HL-60 (cell line): ENCODE measurements around the gene PRKCE.

Experiments used
- DNase-seq, 2 experiments: peaks; one replicate each; pipeline ENCODE4 v3.0.0-alpha.2; 2010 to 2020; ENCODE audit warnings: low read depth in 1 of 2, low spot score in 1 of 2
- H3K27ac ChIP-seq: fragments of 250-450 bp; sonication (Bioruptor Pico); replicated peaks from 2 replicates; pipeline ENCODE4 v1.5.1; 2020; ENCODE audit warnings: mild to moderate bottlenecking, moderate library complexity
- H3K27me3 ChIP-seq: fragments of 250-450 bp; sonication (Bioruptor Pico); 2 replicates; pipeline ENCODE4 v1.5.1; 2021; ENCODE audit warnings: mild to moderate bottlenecking, moderate library complexity; ENCODE audit not compliant: insufficient read depth, poor library complexity, severe bottlenecking
- H3K4me3 ChIP-seq: replicated peaks from 2 replicates; pipeline ENCODE4 v1.5.1; 2011; ENCODE audit warnings: mild to moderate bottlenecking, control low read depth, low read length; ENCODE audit not compliant: insufficient read depth
- GABPA ChIP-seq: IDR thresholded peaks from 2 replicates; pipeline ENCODE4 v1.6.1; 2012; ENCODE audit warnings: low read depth
- POLR2AphosphoS5 ChIP-seq: IDR thresholded peaks from 2 replicates; pipeline ENCODE4 v1.6.1; 2012; ENCODE audit warnings: low read depth
- SPI1 ChIP-seq: IDR thresholded peaks from 2 replicates; pipeline ENCODE4 v1.6.1; 2012; ENCODE audit warnings: low read depth, mild to moderate bottlenecking, borderline replicate concordance
- TF ChIP-seq, protein P1 (sequence below): IDR thresholded peaks from 2 replicates; pipeline ENCODE4 v1.6.1; 2012; ENCODE audit warnings: low read depth; ENCODE audit not compliant: insufficient replicate concordance
- TF ChIP-seq, protein P2 (sequence below): IDR thresholded peaks from one replicate; pipeline ENCODE4 v1.5.1; 2011; ENCODE audit warnings: low read length, control low read depth, inconsistent platforms; ENCODE audit not compliant: insufficient read depth

Gene PRKCE

DNA sequence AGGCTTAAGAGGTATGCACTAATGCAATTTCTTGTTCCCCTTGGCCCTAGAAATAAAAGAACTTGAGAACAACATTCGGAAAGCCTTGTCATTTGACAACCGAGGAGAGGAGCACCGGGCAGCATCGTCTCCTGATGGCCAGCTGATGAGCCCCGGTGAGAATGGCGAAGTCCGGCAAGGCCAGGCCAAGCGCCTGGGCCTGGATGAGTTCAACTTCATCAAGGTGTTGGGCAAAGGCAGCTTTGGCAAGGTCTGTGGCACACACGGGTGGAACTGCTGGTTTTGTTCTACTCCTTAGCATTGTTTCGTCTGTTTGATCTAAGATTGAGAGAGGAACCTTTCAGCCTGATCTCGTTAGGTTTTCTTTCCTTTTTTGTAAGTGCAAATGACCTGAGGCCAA, 355.9 kb downstream of the PRKCE start:
- Histone ChIP-seq H3K4me3 (no peak overlapping the region), H3K27ac (no peak overlapping the region), H3K27me3 (no peaks in the 10 kb centered on the region)
- TF ChIP-seq SPI1 (no peak), GABPA (no peak), POLR2AphosphoS5 (no peak)
- TF ChIP-seq, protein P1, sequence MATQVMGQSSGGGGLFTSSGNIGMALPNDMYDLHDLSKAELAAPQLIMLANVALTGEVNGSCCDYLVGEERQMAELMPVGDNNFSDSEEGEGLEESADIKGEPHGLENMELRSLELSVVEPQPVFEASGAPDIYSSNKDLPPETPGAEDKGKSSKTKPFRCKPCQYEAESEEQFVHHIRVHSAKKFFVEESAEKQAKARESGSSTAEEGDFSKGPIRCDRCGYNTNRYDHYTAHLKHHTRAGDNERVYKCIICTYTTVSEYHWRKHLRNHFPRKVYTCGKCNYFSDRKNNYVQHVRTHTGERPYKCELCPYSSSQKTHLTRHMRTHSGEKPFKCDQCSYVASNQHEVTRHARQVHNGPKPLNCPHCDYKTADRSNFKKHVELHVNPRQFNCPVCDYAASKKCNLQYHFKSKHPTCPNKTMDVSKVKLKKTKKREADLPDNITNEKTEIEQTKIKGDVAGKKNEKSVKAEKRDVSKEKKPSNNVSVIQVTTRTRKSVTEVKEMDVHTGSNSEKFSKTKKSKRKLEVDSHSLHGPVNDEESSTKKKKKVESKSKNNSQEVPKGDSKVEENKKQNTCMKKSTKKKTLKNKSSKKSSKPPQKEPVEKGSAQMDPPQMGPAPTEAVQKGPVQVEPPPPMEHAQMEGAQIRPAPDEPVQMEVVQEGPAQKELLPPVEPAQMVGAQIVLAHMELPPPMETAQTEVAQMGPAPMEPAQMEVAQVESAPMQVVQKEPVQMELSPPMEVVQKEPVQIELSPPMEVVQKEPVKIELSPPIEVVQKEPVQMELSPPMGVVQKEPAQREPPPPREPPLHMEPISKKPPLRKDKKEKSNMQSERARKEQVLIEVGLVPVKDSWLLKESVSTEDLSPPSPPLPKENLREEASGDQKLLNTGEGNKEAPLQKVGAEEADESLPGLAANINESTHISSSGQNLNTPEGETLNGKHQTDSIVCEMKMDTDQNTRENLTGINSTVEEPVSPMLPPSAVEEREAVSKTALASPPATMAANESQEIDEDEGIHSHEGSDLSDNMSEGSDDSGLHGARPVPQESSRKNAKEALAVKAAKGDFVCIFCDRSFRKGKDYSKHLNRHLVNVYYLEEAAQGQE: no peak
- TF ChIP-seq, protein P2, sequence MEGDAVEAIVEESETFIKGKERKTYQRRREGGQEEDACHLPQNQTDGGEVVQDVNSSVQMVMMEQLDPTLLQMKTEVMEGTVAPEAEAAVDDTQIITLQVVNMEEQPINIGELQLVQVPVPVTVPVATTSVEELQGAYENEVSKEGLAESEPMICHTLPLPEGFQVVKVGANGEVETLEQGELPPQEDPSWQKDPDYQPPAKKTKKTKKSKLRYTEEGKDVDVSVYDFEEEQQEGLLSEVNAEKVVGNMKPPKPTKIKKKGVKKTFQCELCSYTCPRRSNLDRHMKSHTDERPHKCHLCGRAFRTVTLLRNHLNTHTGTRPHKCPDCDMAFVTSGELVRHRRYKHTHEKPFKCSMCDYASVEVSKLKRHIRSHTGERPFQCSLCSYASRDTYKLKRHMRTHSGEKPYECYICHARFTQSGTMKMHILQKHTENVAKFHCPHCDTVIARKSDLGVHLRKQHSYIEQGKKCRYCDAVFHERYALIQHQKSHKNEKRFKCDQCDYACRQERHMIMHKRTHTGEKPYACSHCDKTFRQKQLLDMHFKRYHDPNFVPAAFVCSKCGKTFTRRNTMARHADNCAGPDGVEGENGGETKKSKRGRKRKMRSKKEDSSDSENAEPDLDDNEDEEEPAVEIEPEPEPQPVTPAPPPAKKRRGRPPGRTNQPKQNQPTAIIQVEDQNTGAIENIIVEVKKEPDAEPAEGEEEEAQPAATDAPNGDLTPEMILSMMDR: no peak
- no peak for DNase-seq

DNA sequence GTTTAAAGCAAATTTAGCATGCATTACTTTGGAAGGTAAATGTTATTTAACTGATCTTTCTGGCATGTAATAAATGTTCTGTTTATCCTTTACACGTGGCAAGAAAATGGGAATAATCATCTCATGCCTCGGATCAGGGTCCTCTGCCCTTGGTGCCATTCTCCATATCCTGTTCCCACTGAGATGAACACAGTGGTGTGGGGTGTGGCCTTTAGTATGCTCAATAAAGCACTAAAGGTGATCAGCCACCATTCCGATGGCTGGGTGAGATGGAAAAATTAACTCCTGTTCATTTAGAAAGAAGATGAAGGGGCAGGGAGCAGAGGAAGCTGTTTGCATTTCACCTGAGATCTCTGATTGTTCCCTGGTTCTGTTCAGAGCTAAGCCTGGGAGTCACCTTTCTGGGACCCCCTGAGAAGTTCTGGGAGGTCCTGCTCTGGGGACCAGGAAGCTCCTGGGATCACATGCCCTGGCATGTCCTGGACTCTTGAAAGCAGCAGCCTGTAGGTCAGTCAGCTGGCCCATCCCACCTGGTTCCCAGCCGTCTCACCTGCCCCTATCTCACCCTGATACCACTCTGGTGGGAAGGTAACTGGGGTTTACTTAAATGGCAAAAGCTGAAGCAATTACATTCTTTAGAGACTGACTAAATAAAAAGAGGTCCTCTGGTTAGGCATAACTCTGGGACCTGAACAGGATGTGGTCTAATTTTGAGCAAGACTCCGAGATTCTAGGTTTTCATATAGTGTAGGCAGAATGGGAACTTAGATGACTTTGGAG, 356.8 kb downstream of the PRKCE start:
- Histone ChIP-seq H3K4me3 (no peak overlapping the region), H3K27ac (no peak overlapping the region), H3K27me3 (no peaks in the 10 kb centered on the region)
- no peak for DNase-seq
- TF ChIP-seq, protein P2: no peak
- TF ChIP-seq, protein P1: no peak
- TF ChIP-seq GABPA (no peak), SPI1 (no peak), POLR2AphosphoS5 (no peak)

DNA sequence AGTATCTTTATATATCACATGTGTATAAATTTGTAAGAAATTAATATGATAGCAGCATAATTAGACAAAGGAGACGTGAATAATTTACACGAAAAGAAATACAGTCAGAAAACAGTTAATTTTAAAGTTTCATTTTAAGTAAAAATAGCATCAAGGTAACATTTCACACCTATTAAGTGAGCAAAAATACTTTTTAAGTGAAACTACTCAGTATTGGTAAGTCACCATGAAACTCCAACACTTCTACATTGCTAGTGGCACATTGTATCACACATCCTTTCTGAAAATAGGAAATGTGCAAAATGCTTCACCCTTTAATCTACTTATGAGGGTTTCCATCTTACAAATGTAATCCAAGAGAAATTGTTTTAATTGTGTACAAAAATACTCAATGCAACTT, 357.8 kb downstream of the PRKCE start:
- Histone ChIP-seq H3K4me3 (no peak overlapping the region), H3K27me3 (no peaks in the 10 kb centered on the region), H3K27ac (no peak overlapping the region)
- no peak for DNase-seq
- TF ChIP-seq, protein P2: no peak
- TF ChIP-seq, protein P1: no peak
- TF ChIP-seq SPI1 (no peak), GABPA (no peak), POLR2AphosphoS5 (no peak)
